Osteoblast (primary cell): ENCODE results near the gene PSMD1. TPM values are rescaled to one million over a fixed set of nuclear protein-coding genes. Genes with fewer than 3 reads are reported as not detected.

Experiments used
- DNase-seq: peaks from one replicate; pipeline ENCODE4 v3.0.0; 2011; ENCODE audit warnings: low spot score, mixed read lengths; ENCODE audit not compliant: insufficient read length; ENCODE audit errors: missing footprints
- H2AFZ ChIP-seq: 2 replicates; pipeline ENCODE4 v1.6.0; 2011; ENCODE audit warnings: mild to moderate bottlenecking, low read length
- H3K27ac ChIP-seq: 2 replicates; pipeline ENCODE4 v1.5.1; 2011; ENCODE audit warnings: mild to moderate bottlenecking, low read depth, low read length, moderate library complexity
- H3K27me3 ChIP-seq: 2 replicates; pipeline ENCODE4 v1.6.0; 2012; ENCODE audit warnings: mild to moderate bottlenecking, control low read depth, inconsistent platforms, low read length, moderate library complexity; ENCODE audit not compliant: insufficient read depth
- H3K36me3 ChIP-seq: 2 replicates; pipeline ENCODE4 v1.5.1; 2011; ENCODE audit warnings: mild to moderate bottlenecking, low read length, control low read depth, moderate library complexity; ENCODE audit not compliant: insufficient read depth
- H3K4me1 ChIP-seq: 2 replicates; pipeline ENCODE4 v1.5.1; 2011; ENCODE audit warnings: mild to moderate bottlenecking, low read length, control low read depth, moderate library complexity; ENCODE audit not compliant: insufficient read depth
- H3K4me2 ChIP-seq: 2 replicates; pipeline ENCODE4 v1.6.0; 2011; ENCODE audit warnings: mild to moderate bottlenecking, low read length; ENCODE audit not compliant: insufficient read depth
- H3K4me3 ChIP-seq: fragments of 200-600 bp; sonication (generic); 3 replicates; pipeline ENCODE4 v1.5.1; 2012; ENCODE audit warnings: mild to moderate bottlenecking, low read length, inconsistent platforms; ENCODE audit not compliant: insufficient read depth
- H3K79me2 ChIP-seq: 2 replicates; pipeline ENCODE4 v1.6.0; 2012; ENCODE audit warnings: mild to moderate bottlenecking, low read length, control low read depth, inconsistent platforms; ENCODE audit not compliant: insufficient read depth
- H3K9me3 ChIP-seq: 2 replicates; pipeline ENCODE4 v1.5.1; 2011; ENCODE audit warnings: low read depth, low read length, control low read depth
- H4K20me1 ChIP-seq: 2 replicates; pipeline ENCODE4 v1.6.0; 2012; ENCODE audit warnings: mild to moderate bottlenecking, low read length, control low read depth; ENCODE audit not compliant: insufficient read depth
- total RNA-seq: library from RNA; depleted of rRNA; stranded (reverse); fragments of >200 nt; gene quantifications from 2 replicates; pipeline ENCODE4 v1.2.3, GENCODE V29; 2012
- TF ChIP-seq, protein P1 (sequence below): IDR thresholded peaks from 2 replicates; pipeline ENCODE4 v1.5.1; 2011; ENCODE audit warnings: mild to moderate bottlenecking, low read depth, low read length, moderate library complexity; ENCODE audit errors: extremely low read depth

Gene PSMD1
- total RNA-seq, 1 donor = 112 TPM

DNA sequence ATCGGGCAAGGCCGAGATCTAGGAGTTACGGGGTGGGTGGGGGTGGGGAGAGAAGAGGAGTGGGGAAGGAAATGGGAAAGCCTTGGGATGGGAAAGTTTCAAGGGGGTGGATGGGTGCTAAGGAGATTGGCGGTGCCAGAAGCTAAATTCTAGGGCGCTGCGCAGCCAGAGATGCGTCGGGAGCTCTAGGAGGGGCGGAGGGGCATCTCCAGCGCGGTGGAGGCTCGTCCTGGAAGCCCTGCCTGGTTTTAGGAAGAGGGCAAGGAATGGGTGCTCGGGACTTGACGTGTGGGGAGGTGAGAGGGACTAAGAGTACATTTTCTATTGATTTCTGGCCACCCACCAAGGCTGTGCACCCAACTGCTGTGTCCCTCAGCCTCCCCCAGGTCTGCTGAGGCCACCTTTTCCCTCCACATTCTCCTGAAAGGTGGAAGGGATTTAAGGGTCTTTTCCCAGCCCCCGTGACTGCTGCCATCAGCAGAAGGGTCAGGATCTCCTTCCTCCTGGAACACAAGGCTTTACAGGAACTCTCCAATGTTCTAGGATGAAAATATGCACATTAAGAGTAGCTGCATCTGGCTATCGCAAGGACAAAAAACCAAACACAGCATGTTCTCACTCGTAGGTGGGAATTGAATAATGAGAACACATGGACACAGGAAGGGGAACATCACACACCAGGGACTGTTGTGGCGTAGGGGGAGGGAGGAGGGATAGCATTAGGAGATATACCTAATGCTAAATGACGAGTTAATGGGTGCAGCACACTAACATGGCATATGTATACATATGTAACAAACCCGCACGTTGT, 18.0 kb upstream of the PSMD1 start:
- Histone ChIP-seq H3K9me3 (no peaks in the 10 kb centered on the region), H3K4me2 (no peak overlapping the region), H3K27ac (no peak overlapping the region), H4K20me1 (no peaks in the 10 kb centered on the region), H3K27me3 (peaks cover 65% of the 10 kb centered on the region), H3K4me3 (no peak overlapping the region), H2AFZ (no peak overlapping the region), H3K4me1 (no peaks in the 10 kb centered on the region), H3K79me2 (no peaks in the 10 kb centered on the region), H3K36me3 (no peaks in the 10 kb centered on the region)
- no peak for DNase-seq
- TF ChIP-seq, protein P1, sequence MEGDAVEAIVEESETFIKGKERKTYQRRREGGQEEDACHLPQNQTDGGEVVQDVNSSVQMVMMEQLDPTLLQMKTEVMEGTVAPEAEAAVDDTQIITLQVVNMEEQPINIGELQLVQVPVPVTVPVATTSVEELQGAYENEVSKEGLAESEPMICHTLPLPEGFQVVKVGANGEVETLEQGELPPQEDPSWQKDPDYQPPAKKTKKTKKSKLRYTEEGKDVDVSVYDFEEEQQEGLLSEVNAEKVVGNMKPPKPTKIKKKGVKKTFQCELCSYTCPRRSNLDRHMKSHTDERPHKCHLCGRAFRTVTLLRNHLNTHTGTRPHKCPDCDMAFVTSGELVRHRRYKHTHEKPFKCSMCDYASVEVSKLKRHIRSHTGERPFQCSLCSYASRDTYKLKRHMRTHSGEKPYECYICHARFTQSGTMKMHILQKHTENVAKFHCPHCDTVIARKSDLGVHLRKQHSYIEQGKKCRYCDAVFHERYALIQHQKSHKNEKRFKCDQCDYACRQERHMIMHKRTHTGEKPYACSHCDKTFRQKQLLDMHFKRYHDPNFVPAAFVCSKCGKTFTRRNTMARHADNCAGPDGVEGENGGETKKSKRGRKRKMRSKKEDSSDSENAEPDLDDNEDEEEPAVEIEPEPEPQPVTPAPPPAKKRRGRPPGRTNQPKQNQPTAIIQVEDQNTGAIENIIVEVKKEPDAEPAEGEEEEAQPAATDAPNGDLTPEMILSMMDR = no peak

DNA sequence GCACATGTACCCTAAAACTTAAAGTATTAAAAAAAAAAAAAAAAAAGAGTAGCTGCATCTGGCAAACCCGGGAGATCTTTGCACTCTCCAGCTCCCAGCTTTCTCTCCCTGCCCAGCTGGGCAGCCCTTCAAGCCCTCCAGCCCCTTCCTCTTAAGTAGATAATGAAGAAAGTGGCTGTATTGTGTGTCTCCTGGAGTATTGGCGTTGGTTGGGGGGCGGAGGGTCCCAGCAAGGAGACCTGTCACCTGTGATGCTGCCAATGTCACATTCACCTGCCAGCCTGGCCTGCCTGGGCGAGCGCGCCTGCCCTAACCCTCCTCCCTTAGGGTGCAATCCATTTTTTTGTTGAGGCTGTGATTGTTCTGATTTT, 17.4 kb upstream of the PSMD1 start:
- no peaks in the 10 kb centered on the region for H4K20me1 ChIP-seq
- no peaks in the 10 kb centered on the region for H3K9me3 ChIP-seq
- H3K27ac ChIP-seq = no peak overlapping the region
- TF ChIP-seq, protein P1 = no peak
- peak; percentile 76 for DNase-seq
- H3K4me3 ChIP-seq = no peak overlapping the region
- H3K4me2 ChIP-seq = no peak overlapping the region
- H3K4me1 ChIP-seq = no peaks in the 10 kb centered on the region
- no peak overlapping the region for H2AFZ ChIP-seq
- no peaks in the 10 kb centered on the region for H3K36me3 ChIP-seq
- H3K27me3 ChIP-seq = peaks cover 63% of the 10 kb centered on the region
- no peaks in the 10 kb centered on the region for H3K79me2 ChIP-seq

DNA sequence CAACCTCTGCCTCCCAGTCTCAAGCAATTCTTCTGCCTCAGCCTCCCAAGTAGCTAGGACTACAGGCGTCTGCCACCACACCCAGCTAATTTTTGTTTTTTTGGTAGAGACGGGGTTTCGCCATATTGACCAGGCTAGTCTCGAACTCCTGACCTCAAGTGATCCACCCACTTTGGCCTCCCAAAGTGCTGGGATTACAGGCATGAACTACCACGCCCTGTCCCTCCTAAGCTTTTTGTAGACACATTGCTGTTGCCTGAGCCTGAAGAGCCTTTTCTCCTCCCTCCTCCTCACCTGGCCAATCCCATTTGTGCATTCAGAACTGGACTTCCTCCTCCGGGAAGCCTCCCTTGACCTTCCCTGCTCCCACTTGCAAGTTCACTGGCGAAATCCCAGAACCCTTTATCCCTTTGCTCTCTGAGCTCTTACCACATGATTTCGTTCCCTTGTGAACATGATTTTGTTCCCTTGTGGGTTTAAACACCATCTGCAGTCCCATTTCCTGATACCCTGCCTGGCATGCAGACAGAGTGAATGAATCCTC, 16.8 kb upstream of the PSMD1 start:
- Histone ChIP-seq H3K36me3 (no peaks in the 10 kb centered on the region), H3K4me2 (no peak overlapping the region), H3K79me2 (no peaks in the 10 kb centered on the region), H4K20me1 (no peaks in the 10 kb centered on the region), H3K27ac (no peak overlapping the region), H3K27me3 (peaks cover 59% of the 10 kb centered on the region), H2AFZ (no peak overlapping the region), H3K9me3 (no peaks in the 10 kb centered on the region), H3K4me1 (no peaks in the 10 kb centered on the region), H3K4me3 (no peak overlapping the region)
- TF ChIP-seq, protein P1 = no peak
- no peak for DNase-seq

DNA sequence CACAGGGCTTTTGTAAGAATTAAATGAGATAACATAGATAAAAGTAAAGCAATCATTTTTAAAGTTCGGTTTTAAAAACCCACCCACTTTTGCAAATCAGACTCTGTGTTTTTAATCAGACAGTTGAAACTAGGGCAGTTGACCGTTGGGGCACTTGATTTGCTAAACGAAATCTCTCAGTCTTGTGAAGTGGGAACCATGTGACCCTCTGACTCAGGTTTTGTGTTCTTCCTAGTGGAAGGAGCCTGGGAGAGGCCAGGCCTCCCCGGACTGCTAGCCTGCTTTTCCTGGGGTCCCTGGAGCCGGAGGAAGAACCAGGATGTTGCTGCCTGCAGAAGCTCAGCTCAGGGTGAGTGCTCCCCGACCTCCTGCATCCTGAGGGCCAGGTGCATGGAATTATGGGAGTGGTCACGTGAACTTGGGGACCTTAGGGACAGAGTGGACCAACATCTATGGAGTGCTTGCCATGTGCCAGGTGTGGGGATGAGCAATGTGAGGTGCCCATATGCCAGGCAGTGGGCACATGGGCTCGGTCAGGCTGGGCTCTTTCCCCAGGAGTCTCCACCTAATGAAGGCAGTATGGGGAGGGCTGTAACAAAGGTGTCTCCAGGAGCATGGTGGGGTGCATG, 15.5 kb upstream of the PSMD1 start:
- Histone ChIP-seq H3K4me1 (no peaks in the 10 kb centered on the region), H3K27me3 (peaks cover 49% of the 10 kb centered on the region), H3K9me3 (no peaks in the 10 kb centered on the region), H3K36me3 (no peaks in the 10 kb centered on the region), H4K20me1 (no peaks in the 10 kb centered on the region), H3K4me3 (no peak overlapping the region), H2AFZ (no peak overlapping the region), H3K79me2 (no peaks in the 10 kb centered on the region), H3K27ac (no peak overlapping the region), H3K4me2 (no peak overlapping the region)
- TF ChIP-seq, protein P1 = no peak
- no peak for DNase-seq
